HepG2 (cell line): Measurements from ENCODE around the gene ABCB8. TPM values are rescaled to one million over a fixed set of nuclear protein-coding genes. Genes with fewer than 3 reads are reported as not detected.

Experiments
- ARID4A ChIP-seq: sonication (generic); formaldehyde crosslinking; IDR thresholded peaks from 2 replicates; pipeline ENCODE4 v1.5.0; 2020; ENCODE audit warnings: mild to moderate bottlenecking, missing genetic modification reagents, borderline replicate concordance
- ATF5 ChIP-seq: sonication (generic); formaldehyde crosslinking; IDR thresholded peaks from 2 replicates; pipeline ENCODE4 v1.4.0; 2020; ENCODE audit warnings: mild to moderate bottlenecking, low read depth, missing genetic modification reagents
- DRAP1 ChIP-seq: IDR thresholded peaks from 2 replicates; pipeline ENCODE4 v1.6.1; 2016; ENCODE audit warnings: missing genetic modification reagents, missing compliant biosample characterization
- FOXP4 ChIP-seq: sonication (generic); formaldehyde crosslinking; IDR thresholded peaks from 2 replicates; pipeline ENCODE4 v1.4.0; 2020; ENCODE audit warnings: missing genetic modification reagents
- GFI1 ChIP-seq: sonication (generic); formaldehyde crosslinking; IDR thresholded peaks from 2 replicates; pipeline ENCODE4 v1.5.0; 2020; ENCODE audit warnings: missing genetic modification reagents, mild to moderate bottlenecking, borderline replicate concordance
- HMGXB4 ChIP-seq, 2 experiments: sonication (generic) in 1 of 2; formaldehyde crosslinking in 1 of 2; IDR thresholded peaks; 2 replicates each; pipeline versions ENCODE4 v1.4.0 to v1.6.1; 2018 to 2020; ENCODE audit warnings: missing genetic modification reagents in 2 of 2, borderline replicate concordance in 1 of 2, low read depth in 1 of 2, mild to moderate bottlenecking in 1 of 2, missing biosample characterization in 1 of 2
- KAT7 ChIP-seq: IDR thresholded peaks from 2 replicates; pipeline ENCODE4 v1.6.1; 2018; ENCODE audit warnings: borderline replicate concordance, missing compliant biosample characterization
- MED8 ChIP-seq: sonication (generic); formaldehyde crosslinking; IDR thresholded peaks from 2 replicates; pipeline ENCODE4 v1.8.1; 2023; ENCODE audit warnings: mild to moderate bottlenecking, missing genetic modification reagents; ENCODE audit not compliant: insufficient replicate concordance
- PLRG1 ChIP-seq: fragments of 450-650 bp; conservative IDR thresholded peaks from 2 replicates; pipeline ENCODE4 v1.6.1; 2016
- SMAD9 ChIP-seq: sonication (generic); formaldehyde crosslinking; IDR thresholded peaks from 2 replicates; pipeline ENCODE4 v1.5.1; 2020; ENCODE audit warnings: mild to moderate bottlenecking, missing genetic modification reagents
- SP2 ChIP-seq: sonication (generic); formaldehyde crosslinking; IDR thresholded peaks from 2 replicates; pipeline ENCODE4 v1.5.1; 2020; ENCODE audit warnings: mild to moderate bottlenecking, missing genetic modification reagents
- SP4 ChIP-seq: sonication (generic); formaldehyde crosslinking; IDR thresholded peaks from 2 replicates; pipeline ENCODE4 v1.8.1; 2023; ENCODE audit warnings: mild to moderate bottlenecking, missing genetic modification reagents
- STAT5B ChIP-seq: sonication (generic); formaldehyde crosslinking; IDR thresholded peaks from 2 replicates; pipeline ENCODE4 v1.4.0; 2020; ENCODE audit warnings: missing genetic modification reagents
- TBP ChIP-seq: sonication (generic); formaldehyde crosslinking; IDR thresholded peaks from 2 replicates; pipeline ENCODE4 v1.5.0; 2020; ENCODE audit warnings: missing genetic modification reagents
- XRCC5 ChIP-seq: fragments of 200-400 bp; formaldehyde crosslinking; optimal IDR thresholded peaks from 2 replicates; pipeline ENCODE3; 2017; ENCODE audit warnings: mild to moderate bottlenecking, low read length
- ZFY ChIP-seq: sonication (generic); formaldehyde crosslinking; IDR thresholded peaks from 2 replicates; pipeline ENCODE4 v1.4.0; 2020; ENCODE audit warnings: missing genetic modification reagents
- ZIK1 ChIP-seq: sonication (generic); formaldehyde crosslinking; IDR thresholded peaks from 2 replicates; pipeline ENCODE4 v1.5.0; 2020; ENCODE audit warnings: mild to moderate bottlenecking, low read depth, missing genetic modification reagents, borderline replicate concordance
- ZNF121 ChIP-seq: sonication (generic); formaldehyde crosslinking; IDR thresholded peaks from 2 replicates; pipeline ENCODE4 v1.5.0; 2020; ENCODE audit warnings: mild to moderate bottlenecking, missing genetic modification reagents
- ZNF232 ChIP-seq: sonication (generic); formaldehyde crosslinking; IDR thresholded peaks from 2 replicates; pipeline ENCODE4 v1.4.0; 2020; ENCODE audit warnings: missing genetic modification reagents, borderline replicate concordance
- ZNF326 ChIP-seq: sonication (generic); formaldehyde crosslinking; IDR thresholded peaks from 2 replicates; pipeline ENCODE4 v1.4.0; 2020; ENCODE audit warnings: missing genetic modification reagents, borderline replicate concordance
- ZNF883 ChIP-seq: sonication (generic); formaldehyde crosslinking; IDR thresholded peaks from 2 replicates; pipeline ENCODE4 v1.5.1; 2020; ENCODE audit warnings: mild to moderate bottlenecking, missing genetic modification reagents; ENCODE audit errors: not compliant biosample characterization
- polyA plus RNA-seq, 8 experiments: library from polyadenylated mRNA; depleted of rRNA in 3 of 8; stranded (reverse) in 7 of 8; unstranded in 1 of 8; fragments of >200 nt; fragmentation: Illumina TruSeq in 4 of 8; extraction: Trizol in 4 of 8; gene quantifications; 2 replicates each; pipeline versions ENCODE4 v1.2.1 to v1.2.3, GENCODE V29; 2011 to 2016; ENCODE audit warnings: low read depth in 4 of 8, missing spikeins in 1 of 8, mixed read lengths in 1 of 8; ENCODE audit not compliant: insufficient read depth in 1 of 8
- total RNA-seq, 5 experiments: library from RNA; depleted of rRNA; stranded (reverse); fragments of >200 nt; fragmentation: Illumina TruSeq; extraction: Trizol; gene quantifications; 2 replicates each; pipeline ENCODE4 v1.2.3, GENCODE V29; 2016; ENCODE audit warnings: low read depth in 1 of 5

Gene ABCB8
- total and polyA plus RNA-seq, 2 of the 13 experiments (the other 11 are each of a cell fraction or from before 2014, with no cell fraction given), result 6.6 to 16.7 TPM

- TF ChIP-seq ARID4A (no peak; the same call in 1 of the 2 replicates), SP4 (CRISPR knock-in tag) (no peak), SP2 (CRISPR knock-in tag) (peak; percentile 26; the same call in 1 of the 2 replicates), ZFY (CRISPR knock-in tag) (no peak), ZNF232 (no peak), ZNF883 (CRISPR knock-in tag) (no peak), TBP (no peak), GFI1 (CRISPR knock-in tag) (no peak), HMGXB4 (CRISPR knock-in tag; IDR thresholded peaks at IDR 0.05; ENCODE audit: borderline replicate concordance in 1 of 2, low read depth in 1 of 2) (peak; percentile 2; a peak in 1 of 4 replicates), ZNF121 (CRISPR knock-in tag) (no peak), PLRG1 (no peak), STAT5B (CRISPR knock-in tag) (no peak), KAT7 (CRISPR knock-in tag) (peak; percentile 55; the same call in 1 of the 2 replicates), DRAP1 (no peak), SMAD9 (no peak), FOXP4 (CRISPR knock-in tag) (no peak), XRCC5 (no peak), ATF5 (CRISPR knock-in tag) (no peak), ZNF326 (no peak), ZIK1 (no peak), MED8 (CRISPR knock-in tag) (no peak)
These were observed 31.3 kb downstream of the ABCB8 start, which contains the start of gene SLC4A2 (continued) for GRCh38 chr7:151059367-151060112.
